Measurements from ENCODE around the gene WNT2B.
A peak's percentile ranks its signal among the peaks of the same experiment; 100 is the strongest.

WNT2B gene

DNA sequence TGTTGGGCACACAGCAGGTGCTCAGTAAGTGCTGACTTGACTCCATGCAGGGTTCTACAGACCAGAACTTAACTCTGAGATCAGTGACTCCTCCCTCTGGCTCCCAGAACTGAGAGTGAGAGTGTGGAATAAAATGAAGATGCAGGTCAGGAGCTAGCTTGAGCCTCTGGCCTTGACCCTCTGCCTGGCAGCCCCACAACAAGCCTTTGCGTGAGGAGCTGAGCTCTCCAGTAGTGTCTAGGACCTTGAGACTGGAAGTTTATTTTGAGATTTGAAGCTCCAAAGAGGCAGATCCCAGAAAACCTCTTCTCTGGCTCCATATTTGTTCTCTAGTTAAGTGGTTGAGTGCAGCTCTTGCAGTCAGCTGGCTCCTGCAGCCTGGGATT, 3.4 kb upstream of the WNT2B start:
- DNase-seq (ENCODE audit: low read depth), result no peak

DNA sequence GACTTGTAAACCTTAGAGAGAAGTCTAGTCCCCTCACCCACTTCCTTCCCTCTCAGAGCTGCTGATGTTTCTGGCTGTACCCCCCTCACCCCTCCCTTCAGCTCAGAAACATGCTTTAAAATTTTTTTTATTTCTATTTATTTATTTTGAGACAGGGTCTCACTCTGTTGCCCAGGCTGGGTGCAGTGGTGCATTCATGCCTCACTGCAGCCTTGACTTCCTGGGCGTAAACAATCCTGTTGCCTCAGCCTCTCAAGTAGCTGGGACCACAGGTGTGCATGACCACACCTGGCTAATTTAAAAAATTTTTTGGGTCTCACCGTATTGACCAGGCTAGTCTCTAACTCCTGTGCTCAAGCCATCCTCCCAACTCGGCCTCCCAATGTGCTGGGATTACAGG, 2.9 kb upstream of the WNT2B start:
- DNase-seq (ENCODE audit: low read depth), result no peak

DNA sequence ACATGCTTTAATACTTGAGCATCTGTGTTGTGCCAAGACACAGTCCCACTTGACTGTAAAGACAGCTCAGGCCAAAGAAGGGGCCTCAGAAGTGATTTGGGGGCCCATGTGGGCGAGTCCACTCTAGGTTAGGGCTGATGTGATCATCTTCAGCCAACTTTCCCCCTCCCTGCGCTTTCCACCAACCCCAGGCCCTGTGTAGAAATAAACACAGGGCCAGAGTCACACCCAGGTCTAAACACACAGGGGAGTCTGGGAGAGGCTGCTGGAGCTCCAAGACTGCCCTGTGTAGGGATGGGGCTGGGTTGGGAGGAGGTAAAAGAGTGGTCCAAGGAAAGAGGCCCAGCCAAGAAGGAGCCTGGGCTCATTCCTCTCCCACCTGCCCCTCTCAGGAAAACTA, 2.5 kb upstream of the WNT2B start:
- DNase-seq (ENCODE audit: low read depth), result no peak

- no peak for DNase-seq (ENCODE audit: low read depth)
Measured at GRCh38 chr1:112506731-112507130, 2.0 kb upstream of the WNT2B start.

DNA sequence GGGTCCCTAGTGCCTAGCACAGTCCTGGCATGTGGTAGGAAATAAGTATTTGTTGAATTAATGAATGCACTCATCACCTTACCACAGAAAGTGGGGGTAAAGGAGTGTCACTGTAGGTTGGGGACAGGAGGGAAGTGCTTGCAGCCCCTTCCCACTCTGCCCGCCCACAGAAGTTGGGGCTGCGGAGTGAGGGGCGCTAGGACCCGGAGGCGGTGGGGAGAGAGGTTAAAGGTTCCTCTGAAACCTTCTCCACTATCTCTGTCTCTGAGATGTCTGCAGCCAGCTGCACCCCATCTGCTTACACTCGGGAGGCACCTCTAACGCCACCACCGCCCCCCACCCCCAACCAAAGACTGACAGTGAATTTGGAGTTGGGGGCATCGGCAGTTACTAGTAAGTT, 1.4 kb upstream of the WNT2B start:
- no peak for DNase-seq (ENCODE audit: low read depth)

DNA sequence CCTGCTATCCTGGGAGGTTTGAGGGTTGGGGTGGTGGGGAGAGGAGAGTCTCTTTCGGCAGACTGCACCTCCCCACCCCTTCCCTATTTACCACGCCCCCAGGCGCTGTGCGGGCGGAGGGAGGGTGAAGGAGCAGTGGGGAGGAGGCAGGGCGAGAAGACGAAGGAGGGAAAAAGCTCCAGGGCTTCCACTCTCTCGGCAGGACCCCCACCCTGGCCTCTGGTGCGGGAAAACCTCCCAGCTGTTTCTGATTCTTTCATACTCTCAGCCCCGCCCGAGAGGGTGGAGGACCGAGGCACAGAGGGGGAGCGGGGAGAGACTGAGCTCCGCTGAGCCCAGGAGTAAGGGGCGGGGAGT, 866 bp upstream of the WNT2B start:
- peak; percentile 28 for DNase-seq (ENCODE audit: low read depth)

- no peak for DNase-seq (ENCODE audit: low read depth)
Measured at GRCh38 chr1:112509005-112509659, 367 bp downstream of the WNT2B start.

DNA sequence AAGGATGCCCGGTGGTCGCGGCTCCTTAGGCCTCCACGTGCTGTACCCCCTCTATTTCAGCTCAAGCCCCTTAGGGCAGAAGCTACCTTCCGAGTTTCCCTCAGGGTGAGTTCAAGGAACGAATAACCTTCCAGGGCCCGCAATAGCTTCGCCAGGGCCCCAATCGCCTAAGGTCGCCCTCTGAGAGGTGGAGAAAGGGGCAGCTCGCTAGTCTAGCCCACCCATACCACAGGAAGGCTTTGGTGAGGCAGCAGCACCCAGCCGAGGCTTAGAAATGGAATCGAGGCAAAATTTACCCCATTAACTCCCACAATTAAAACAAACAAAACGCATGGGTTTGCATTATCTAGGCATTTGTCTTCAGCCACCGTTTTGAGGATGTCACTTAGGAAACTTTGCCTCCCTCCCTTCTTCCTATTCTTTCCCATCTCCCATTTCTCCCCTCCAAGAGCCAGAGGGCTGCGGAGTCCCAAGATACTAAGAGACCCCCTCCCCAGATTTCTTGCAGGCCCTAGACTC, 954 bp downstream of the WNT2B start:
- DNase-seq (ENCODE audit: low read depth), result no peak

GRCh38 chr1:112510340-112510739, 1.6 kb downstream of the WNT2B start:
- DNase-seq (ENCODE audit: low read depth), result no peak

DNA sequence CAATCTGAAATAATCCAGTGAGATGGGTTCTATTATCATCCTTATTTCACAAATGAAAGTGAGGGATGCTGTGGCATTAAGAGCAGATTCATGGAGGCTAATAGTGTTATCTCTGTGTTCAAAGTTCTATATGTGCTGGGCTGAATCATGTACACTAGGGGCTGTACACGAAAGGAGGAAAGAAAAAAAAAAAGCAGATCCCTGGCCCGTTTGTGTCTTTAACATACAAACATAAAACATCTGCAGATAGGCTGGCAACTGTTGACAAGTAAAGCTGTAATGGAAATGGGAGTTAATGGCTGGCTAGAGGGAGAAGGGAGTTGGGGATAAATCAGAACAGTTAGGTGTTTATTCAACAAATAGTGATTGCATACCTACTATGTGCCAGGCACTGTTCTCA, 3.1 kb downstream of the WNT2B start:
- DNase-seq (ENCODE audit: low read depth), result no peak

GRCh38 chr1:112513112-112513870, 4.5 kb downstream of the WNT2B start:
- no peak for DNase-seq (ENCODE audit: low read depth)

DNA sequence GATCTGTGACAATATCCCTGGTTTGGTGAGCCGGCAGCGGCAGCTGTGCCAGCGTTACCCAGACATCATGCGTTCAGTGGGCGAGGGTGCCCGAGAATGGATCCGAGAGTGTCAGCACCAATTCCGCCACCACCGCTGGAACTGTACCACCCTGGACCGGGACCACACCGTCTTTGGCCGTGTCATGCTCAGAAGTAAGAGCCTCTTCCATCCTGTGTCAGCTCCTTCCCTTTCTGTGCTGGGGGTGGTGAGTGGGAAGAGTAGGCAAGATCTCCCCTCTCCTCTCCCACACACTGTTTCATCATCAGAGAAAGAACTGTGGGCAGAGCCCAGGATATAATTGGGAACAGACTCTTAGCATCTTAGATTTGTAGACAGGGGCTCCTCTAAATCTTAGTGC, 6.1 kb downstream of the WNT2B start:
- DNase-seq (ENCODE audit: low read depth), result no peak

DNA sequence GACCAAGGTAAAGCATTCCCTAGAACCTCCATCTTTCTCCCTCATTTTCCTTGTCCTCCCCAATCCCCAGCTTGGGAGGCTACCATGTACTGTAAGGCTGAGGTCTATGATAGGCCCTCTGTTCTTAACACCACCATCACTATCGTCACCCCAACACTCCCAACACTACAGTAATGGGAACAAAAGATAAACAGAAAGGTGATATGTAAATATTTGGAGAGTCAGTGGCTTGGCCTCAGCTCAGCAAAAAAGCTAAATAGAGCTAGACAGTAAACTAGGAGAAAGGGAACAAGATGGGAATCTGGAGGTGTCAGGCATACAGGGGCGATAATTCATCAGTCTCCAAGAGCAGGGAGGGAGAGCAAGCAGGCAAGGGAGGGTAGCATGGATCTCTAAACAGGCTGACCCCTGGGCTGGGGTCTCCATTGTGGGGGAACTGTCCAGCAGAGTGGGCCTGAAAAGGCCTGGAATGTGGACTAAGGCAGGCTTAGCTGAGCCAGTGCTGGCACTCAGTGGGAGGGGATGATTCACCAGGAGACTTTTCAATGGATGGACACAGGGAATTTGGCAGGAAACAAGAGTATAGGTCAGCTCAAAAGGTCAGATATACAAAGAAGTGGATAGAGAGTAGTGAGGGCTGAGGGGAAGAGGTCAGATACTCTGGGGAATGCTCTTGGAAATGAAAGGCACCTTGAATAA, 6.7 kb downstream of the WNT2B start:
- DNase-seq (ENCODE audit: low read depth), result no peak

- DNase-seq (ENCODE audit: low read depth), result no peak
Measured at GRCh38 chr1:112516141-112516540, 7.4 kb downstream of the WNT2B start.

DNA sequence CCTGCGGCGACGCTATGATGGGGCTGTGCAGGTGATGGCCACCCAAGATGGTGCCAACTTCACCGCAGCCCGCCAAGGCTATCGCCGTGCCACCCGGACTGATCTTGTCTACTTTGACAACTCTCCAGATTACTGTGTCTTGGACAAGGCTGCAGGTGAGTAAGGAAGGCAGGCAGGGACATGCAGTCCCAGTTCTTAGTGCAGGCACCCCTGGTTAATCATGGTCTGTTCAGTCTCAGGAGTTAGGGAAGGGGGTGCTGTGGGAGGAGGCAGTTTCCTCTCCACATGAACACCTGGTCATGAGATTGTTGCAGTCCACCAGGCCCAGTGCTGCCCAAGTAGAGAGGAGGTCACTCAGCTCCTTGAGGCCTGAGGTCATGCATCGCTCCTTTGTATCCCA, 8.5 kb downstream of the WNT2B start:
- DNase-seq (ENCODE audit: low read depth), result no peak

GRCh38 chr1:112517646-112518045, 8.9 kb downstream of the WNT2B start:
- DNase-seq (ENCODE audit: low read depth), result no peak

DNA sequence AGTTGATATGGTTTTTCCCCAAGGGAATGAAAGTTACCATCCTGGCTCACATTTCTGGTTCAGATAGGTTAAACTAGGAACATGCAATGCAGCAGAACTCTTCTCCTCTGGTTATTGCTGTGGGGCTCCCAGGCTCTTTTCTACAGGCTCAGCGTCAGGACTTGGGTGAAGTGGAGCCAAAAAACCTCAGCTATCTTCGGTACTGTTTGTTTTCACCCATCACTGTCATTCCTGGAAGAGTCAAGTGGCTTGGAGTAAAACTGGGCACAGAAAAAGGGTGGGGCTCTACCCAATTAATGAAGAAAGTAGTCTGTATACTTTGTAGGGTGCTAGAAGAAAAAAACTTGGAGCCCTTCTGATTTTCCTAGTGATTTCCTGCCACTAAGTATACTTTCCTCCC, 9.4 kb downstream of the WNT2B start:
- DNase-seq (ENCODE audit: low read depth), result no peak

- DNase-seq (ENCODE audit: low read depth), result no peak
Measured at GRCh38 chr1:112520166-112520565, 11.4 kb downstream of the WNT2B start.

- DNase-seq (ENCODE audit: low read depth), result no peak
Measured at GRCh38 chr1:112522621-112523020, 13.9 kb downstream of the WNT2B start.

DNA sequence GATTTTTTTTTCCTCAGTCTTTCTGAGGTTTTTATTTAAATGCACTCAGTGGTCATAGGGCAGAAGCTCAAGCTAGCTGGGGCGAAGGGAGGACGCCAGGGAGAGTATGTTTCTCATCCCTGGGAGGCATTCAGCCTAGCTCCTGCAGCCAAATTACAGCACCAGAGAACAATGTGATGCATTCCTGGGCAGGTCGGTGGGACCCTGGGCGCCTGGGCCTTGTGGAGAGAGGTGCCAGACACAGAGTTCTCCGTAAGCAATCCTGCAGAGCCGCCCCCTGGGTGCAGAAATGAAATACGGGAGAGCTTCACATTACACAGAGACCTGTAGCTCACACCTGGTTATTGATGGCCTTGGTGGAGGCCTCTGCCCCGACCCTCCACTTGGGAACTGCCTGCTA, 15.5 kb downstream of the WNT2B start:
- no peak for DNase-seq (ENCODE audit: low read depth)

DNA sequence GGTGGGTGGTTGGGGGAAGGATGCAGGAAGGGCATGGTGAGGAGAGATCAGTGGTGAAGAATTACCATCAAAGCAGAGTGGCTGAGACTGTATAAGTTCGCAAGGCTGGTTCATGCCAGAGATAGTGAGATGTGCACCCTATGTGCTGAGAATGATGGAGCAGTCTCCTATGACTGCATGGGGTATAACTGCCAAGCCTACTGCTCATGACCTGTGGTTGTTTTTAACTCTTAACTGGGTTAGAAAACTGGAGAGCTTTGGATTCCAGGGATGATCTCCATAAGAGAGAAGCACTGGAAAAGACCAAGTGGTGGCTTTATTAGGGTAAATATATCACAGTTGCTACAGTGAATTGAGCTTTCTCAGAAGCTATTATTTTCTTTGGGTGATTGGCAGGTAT, 16.2 kb downstream of the WNT2B start:
- no peak for DNase-seq (ENCODE audit: low read depth)

- no peak for DNase-seq (ENCODE audit: low read depth)
Measured at GRCh38 chr1:112527266-112528010, 18.7 kb downstream of the WNT2B start.

DNA sequence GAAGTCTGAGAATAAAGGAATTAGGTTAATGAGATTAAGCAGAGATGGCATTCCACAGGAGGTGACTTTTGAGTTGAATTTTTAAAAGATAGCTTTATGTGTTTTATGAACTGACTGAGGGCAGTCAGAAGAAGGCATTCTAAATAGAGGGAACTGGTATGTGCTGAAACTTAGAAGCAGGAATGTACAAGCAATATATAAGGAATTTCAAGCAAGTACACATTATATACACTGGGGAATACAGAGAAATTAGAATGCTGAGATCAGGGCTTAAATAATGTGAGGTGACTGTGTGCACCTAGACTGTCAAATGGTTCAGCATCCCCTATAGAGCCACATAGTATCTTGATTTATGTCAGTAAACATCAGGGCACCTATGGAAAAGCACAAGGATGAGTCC, 19.3 kb downstream of the WNT2B start:
- DNase-seq (ENCODE audit: low read depth), result no peak

All from activated T-helper 9 cell treated with anti-CD3 and anti-CD28 coated beads, Interleukin-2, amount 50 U/mL, for 16 hours (primary cell).